ENCODE data around the gene HOXD9.

DNA sequence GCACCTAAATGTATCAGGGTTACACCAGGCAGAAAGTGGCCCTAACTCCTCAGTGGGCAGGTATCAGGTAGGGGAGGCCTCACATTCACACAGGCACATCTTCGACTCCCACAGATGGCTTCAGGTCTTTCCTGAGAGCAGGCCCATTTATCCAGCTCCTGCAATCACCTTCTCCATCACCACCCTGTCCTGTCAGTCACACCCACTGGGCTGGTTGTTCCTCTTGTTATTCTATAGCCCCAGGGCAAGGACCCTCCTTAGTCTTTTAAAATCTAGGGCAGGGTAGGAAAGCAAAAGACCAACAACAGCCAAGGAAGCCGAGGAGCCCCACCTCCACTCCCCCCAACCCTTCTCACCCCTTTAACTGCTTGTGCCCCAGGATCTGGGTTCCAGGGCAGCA lies 19.8 kb downstream of the HOXD9 start:
- TF ChIP-seq CTCF (IDR thresholded peaks at IDR 0.05): no peak
- TF ChIP-seq EZH2 (IDR thresholded peaks at IDR 0.05): no peak

All from neural progenitor cell (in vitro differentiated cells).